GM18907 (cell line): ENCODE results near the gene TEX28.
"Not testable (repeated sequence)": the region's sequence is repeated elsewhere in the genome, so short reads cannot be mapped to it uniquely, and the experiment has no call there.

Experiments
- ATAC-seq: cut with Tn5 transposase; IDR thresholded peaks from one replicate; pipeline ENCODE4 v1.9.1; 2021; ENCODE audit warnings: mild to moderate bottlenecking, moderate library complexity; ENCODE audit not compliant: unreplicated experiment

The TEX28 gene

GRCh38 chrX:154312116-154312515 lies 17.2 kb upstream of the TEX28 start:
- no peak for ATAC-seq

- ATAC-seq = no peak
These were observed 16.0 kb upstream of the TEX28 start for GRCh38 chrX:154310616-154311536.

GRCh38 chrX:154309041-154309775 lies 14.3 kb upstream of the TEX28 start:
- no peak for ATAC-seq

GRCh38 chrX:154308108-154308946 lies 13.4 kb upstream of the TEX28 start:
- no peak for ATAC-seq

GRCh38 chrX:154307202-154307601 lies 12.3 kb upstream of the TEX28 start:
- no peak for ATAC-seq

GRCh38 chrX:154305541-154306205 lies 10.7 kb upstream of the TEX28 start:
- ATAC-seq = no peak

- ATAC-seq = no peak
These were observed 9.9 kb upstream of the TEX28 start for GRCh38 chrX:154304846-154305245.

GRCh38 chrX:154303476-154303875 lies 8.6 kb upstream of the TEX28 start:
- no peak for ATAC-seq

- not testable (repeated sequence) for ATAC-seq
These were observed 8.1 kb upstream of the TEX28 start for GRCh38 chrX:154302998-154303397.

- no peak for ATAC-seq
These were observed 5.9 kb upstream of the TEX28 start for GRCh38 chrX:154300816-154301215.

- ATAC-seq = no peak
These were observed 3.4 kb upstream of the TEX28 start for GRCh38 chrX:154298312-154298711.

GRCh38 chrX:154296731-154297130 lies 1.8 kb upstream of the TEX28 start:
- ATAC-seq = no peak

GRCh38 chrX:154295664-154296310 lies 863 bp upstream of the TEX28 start, which contains the start of gene TKTL1:
TSS of gene TKTL1 (plus strand) at chrX:154295795. CDS start at chrX:154295860, 65 bp downstream.
- ATAC-seq = no peak

- not testable (repeated sequence) for ATAC-seq
These were observed 8.5 kb downstream of the TEX28 start for GRCh38 chrX:154286406-154286805.

- not testable (repeated sequence) for ATAC-seq
These were observed 10.2 kb downstream of the TEX28 start for GRCh38 chrX:154284489-154285338.

- ATAC-seq = not testable (repeated sequence)
These were observed 25.7 kb downstream of the TEX28 start for GRCh38 chrX:154269245-154269644.

- not testable (repeated sequence) for ATAC-seq
These were observed 31.9 kb downstream of the TEX28 start for GRCh38 chrX:154263072-154263471.

- not testable (repeated sequence) for ATAC-seq
These were observed 36.2 kb downstream of the TEX28 start for GRCh38 chrX:154258711-154259110.

- not testable (repeated sequence) for ATAC-seq
These were observed 37.6 kb downstream of the TEX28 start, which contains the start of gene OPN1MW3 for GRCh38 chrX:154257282-154257681. TSS of gene OPN1MW3 (plus strand) at chrX:154257582. CDS start at chrX:154257620, 38 bp downstream.
